Stimulated activated CD4-positive, alpha-beta T cell treated with anti-CD3 and anti-CD28 coated beads, Interleukin-1b, Interleukin-23, amount 100 ng/mL, for 24 hours (primary cell): ENCODE measurements around the gene AIP.
A peak's percentile ranks its signal among the peaks of the same experiment; 100 is the strongest.
"Not testable (repeated sequence)": the region's sequence is repeated elsewhere in the genome, so short reads cannot be mapped to it uniquely, and the experiment has no call there.

Source experiments
- DNase-seq, 4 experiments: peaks; one replicate each; pipeline ENCODE4 v3.0.0-alpha.2; 2020; ENCODE audit warnings: low read depth in 4 of 4, low spot score in 1 of 4

AIP gene

DNA sequence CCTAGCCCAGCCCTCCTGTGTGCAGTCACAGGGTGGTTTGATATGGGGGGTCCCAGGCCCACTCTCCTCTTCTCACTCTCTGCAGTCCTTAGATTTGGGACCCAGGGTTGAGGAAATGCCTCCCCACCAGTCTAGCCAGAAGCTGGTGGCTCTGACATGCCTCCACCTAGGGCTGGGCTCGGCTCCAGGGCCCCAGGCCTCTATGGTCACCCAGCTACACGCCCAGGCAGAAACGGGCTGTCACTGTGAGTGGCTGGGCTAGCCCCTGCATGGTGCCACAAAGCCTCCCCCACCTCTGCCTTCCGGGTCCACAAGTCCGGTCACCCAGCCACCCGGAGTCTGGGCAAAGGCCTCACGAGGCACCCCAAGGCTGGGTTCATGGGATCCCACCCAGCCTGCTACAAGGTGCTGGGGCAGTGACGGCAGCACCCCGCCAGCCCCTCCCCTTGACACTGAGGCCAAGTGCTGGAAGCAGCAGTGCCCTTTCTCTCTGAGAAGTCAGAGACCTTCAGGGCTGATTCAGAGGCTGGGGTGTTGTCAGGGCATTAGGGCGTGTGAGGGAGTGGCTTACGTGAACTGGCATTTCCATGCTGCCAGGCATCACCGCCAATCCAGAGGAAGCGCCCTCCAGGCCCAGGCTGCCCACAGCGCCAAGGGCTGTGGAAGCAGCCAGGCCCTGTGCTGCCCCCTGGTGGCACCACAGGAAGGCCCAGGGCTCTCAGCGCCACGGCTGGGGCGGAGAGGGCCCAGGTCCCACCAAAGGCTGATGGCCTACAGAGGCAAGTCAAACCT, 23.0 kb downstream of the AIP start:
- peak; percentile 79 to 91 (median 86) for DNase-seq

DNA sequence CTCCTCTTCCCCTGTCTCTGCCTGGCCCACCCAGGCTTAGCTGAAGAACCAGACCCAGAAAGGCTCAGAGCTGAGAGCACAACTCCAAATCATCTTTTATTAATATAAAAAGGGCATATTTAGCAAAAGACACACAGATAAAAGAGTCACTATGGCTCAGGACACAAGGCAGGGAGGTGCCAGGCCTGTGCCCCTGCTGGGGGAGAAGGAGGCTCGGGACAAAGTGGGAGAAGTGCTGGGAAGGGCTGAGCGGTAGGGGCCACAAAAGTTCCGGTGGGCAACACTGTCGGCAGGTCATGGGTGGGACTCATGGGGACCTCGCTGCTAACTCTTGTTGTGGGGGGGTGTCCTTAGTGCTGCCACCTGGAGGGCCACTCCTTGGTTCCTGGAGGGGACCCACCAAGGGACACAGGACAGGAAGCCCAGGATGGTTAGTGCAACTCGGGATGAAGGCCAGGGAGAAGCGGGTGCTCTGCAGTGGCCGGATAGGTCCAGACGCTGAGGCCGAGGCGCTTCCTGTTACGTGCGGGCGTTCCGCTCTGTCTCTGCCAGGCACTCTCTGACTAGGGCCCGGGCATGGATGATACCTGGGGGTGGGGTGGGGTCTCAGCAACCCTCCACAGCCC, 23.7 kb downstream of the AIP start:
- DNase-seq, result no peak

DNA sequence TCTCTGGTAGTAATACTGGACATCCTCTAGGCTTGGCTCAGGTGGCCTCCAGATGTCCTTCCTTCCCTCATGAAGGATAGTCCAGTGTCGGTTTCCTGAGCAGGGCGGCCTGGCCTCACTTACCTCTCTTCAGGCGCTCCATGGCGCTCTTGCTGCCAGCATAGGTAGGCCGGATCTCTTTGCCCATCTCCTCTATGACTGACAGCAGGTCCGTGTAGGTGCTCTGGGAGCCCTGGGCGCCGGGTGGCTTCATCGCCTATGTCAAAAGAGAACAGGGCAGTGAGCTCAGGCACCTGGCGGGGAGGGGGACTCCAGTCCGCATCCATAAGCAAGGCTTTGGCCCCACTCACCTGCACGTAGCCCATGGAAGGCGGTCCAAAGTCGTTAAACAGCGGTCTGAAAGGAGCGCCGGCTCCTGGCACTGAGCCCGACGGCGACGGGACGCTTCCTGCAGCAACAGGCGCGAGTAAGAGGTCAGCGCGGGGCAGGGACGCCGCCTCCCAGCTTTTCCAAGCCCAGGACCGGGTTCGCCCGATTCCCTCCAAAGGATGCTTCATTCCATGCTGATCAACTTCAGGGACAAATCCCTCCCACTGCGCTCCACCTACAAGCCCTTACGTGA, 24.5 kb downstream of the AIP start:
- DNase-seq, result no peak

DNA sequence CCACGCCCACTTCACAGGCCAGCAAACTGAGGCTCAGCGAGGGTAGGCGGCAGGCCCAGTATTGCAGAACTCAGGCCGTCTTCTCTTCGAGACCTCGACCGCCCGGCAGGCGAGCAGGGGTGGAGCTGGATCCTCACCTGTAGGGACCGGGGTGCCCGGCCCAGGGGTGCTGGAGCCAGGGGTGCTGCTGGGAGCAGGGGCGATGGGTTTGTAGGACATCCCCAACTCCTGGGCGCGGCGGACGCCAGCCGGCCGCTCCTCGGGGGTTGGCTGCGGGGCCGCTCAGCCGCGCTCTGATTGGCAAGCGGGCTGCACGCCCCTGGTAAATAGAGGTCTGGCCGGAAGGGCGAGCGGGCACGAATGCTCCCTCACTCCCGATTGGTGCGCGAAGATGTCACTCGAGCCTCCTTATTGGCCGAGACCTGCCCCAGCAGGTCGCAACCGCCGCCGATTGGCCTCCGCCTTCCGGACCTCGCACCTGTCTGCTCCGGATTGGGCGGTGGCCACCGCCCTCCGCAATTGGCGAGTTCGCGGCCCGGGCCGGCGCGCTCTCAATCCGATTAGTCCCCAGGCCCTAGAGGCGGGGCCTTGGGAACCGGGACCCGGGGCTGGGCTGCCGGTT, 25.1 kb downstream of the AIP start, which contains the start of gene CDK2AP2:
Gene CDK2AP2 (minus strand): TSS at position 299 of the 622 bp plus-strand sequence. CDS start 80 bp downstream, at position 219.
- DNase-seq, result peak; percentile 94 to 98 (median 96)

DNA sequence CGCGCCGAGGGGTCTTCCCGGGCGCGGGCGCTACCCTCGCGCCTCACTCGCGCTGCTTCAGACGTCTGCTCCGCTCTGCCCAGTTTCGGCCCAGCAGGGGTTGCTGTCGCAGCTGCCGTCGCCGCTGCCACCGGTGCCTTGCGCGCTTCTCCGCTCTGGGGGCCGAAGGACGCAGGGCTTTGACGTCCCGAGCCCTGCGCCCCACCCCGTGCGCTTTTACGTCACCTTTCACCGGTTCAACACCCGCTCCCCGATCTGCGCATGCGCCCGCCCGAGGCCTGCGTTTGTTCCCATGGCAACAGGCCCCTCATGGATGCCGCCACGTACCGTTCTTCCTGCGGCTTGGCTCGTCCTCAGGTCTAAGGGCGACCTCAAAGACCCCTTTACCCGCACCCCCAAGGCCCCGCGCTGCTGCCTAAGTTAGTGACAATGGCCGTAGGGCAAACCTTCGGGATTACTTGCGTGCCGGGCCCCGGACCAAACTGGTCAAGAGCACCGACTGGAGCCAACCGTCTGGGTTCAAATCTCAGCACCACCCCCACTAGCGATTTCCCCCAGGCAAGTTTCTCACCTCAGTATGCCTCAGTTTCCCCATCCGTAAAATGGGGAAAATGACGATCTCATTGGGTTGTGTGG, 25.8 kb downstream of the AIP start:
- DNase-seq, result peak; percentile 99 to 100 (median 99)

DNA sequence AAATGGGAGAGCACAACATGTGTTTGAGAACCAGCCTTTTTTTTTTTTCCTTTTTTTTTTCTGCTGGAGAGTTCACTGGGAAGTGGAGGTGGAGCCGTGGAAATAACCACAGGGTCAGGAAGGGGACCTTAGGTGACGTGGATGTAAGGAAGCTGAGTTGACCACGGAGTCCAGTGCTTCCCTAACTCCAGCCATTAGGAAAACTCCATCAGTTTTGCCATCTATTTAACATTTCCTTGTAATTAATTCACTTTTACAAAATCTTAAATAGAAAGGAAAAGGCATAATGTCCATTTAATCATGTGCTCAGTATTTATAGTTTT, 27.2 kb downstream of the AIP start:
- no peak for DNase-seq

DNA sequence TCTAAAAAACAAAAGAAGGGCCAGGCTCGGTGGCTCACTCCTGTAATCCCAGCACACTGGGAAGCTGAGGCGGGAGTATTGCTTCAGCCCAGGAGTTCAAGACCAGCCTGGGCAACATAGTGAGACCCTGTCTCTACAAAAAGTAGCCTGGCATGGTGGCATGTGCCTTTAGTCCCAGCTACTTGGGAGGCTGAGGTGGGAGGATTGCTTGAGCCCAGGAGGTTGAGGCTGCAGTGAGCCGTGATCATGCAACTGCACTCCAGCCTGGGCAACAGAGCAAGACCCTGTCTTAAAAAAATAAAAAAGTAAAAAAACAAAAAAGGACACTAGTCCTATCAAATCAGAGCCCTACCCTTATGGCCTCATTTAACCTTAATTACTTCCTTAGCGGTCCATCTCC, 28.7 kb downstream of the AIP start:
- not testable (repeated sequence) for DNase-seq

DNA sequence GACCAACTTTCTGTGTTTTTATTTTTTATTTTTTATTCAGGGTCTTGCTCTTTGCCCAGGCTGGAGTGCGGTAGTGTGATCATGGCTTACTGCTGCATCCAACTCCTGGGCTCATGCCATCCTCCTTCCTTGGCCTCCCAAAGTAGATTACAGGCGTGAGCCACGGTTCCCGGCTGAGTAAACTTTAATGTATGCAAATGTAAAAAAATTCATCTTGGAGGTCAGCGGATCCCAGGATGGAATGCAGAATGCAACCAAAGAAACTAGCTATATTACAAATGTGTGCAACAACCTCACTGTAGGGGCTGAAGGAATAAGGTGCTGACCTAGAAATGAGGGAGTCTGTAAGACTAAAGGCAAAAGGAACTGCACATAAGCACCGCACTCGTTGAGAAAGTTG, 31.3 kb downstream of the AIP start:
- DNase-seq, result no peak

DNA sequence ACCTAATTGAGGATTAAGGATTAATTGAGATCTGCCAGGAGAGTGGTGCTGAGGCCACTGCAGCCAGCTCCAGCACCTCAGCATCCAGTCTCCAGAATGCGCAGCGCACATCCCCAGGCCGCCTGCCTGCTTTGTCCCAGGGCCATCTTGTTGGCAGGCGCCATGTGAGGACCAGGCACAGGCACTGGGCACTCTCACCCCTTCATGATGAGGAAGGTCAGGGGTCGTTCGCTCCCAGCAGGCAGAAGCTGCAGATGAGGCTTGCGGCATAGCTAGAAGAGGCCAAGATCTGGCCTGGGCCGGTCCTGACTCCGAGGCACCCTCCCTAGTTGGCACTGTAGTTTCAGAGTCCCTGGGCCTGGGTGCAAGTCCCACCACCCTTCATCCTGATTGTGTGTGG, 34.0 kb downstream of the AIP start:
- no peak for DNase-seq

DNA sequence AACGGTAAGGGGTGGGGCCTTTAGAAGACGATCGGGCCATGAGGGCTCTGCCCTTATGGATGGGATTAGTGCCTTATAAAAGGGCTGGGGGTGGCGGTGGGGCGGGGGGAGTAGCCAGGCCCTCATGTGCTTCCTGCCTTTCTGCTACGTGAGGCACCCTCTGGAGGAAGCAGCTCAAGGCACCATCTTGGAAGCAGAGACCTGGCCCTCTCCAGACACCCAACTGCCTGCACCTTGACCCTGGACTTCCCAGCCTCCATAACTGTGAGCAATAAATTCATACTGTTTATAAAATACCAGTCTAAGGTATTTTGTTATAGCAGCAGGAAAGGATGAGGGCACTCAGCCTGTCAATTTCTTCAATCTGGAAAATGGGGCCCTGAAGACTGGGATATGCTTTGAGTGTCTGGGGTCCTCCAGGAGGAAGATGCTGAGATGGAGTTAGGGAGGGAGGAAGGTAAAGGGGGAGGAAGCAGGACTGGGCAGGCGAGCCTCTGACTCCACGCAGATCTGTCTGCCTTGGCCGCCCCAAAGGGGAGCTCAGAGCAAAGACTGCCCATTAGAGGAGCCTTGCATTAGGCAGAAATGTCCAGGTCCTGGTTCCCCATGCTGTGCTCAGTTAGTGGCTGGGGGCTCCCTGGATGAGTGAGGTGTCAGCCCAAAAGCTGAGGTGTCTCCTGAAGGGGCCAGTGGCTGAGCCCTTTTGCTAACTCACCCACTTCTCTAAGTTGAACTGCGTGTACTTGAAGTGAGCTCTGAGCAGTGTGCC, 35.1 kb downstream of the AIP start:
- no peak for DNase-seq

DNA sequence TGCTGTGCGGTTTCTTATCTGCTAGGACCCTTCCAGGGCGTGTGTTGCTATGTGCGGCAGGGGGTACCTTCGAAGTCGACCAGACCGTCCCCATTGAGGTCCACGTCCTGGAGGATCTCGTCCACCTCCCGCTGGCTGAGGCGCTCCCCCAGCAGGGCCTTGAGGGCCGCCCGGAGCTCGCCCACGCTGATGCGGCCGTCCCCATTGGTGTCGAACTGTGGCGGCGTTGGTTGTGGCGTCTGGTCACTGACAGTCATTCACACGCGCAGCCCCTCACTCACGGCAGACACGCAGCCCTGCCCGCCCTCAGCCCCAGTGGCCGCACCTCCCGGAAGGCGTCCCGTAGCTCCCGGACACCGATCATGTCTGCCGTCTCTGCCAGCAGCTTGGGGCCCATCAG, 36.9 kb downstream of the AIP start:
- DNase-seq, result no peak

DNA sequence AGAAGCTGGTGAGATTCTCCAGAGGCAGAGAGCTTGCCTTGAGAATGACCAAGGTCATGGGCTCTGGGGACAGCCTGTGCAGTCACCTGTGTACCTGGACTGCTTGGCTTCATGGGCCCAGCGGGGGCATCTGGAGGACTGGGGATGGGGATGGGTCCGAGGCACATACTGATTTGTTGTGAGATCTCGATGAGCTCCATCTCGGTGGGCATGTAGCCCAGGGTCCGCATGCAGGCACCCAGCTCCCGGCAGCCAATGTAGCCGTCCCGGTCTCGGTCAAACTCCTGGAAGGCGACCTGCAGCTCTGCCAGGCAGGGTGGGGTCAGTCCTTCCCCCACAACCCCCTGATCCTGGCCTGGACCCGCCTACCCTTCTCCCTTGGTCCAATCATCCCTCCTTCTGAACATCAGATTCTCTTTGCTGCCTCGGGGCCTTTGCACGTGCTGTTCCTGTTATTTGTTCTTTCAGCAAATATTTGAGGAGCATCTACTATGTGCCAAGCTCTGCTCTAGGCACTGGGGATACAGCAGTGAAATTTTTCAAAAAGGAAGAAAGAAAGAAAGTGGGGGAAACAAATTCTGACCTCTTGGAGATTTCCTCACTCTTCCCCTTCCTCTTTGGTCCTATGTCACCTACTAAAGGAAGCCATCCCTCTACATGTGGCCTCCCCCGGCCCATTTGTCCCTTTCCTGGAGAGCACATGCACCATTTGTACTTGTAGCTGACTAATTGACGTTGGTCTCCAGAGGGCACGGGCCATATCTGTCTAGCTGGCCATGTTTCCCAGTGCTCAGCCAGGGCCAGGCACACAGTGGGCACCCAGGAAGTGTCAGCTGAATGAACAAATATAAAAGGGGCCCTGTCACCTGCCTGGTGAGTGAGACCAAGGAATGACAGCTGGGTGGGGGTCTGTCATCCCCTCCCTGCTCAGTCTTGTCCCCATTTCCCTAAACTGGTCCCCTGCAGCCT, 38.3 kb downstream of the AIP start:
- no peak for DNase-seq

DNA sequence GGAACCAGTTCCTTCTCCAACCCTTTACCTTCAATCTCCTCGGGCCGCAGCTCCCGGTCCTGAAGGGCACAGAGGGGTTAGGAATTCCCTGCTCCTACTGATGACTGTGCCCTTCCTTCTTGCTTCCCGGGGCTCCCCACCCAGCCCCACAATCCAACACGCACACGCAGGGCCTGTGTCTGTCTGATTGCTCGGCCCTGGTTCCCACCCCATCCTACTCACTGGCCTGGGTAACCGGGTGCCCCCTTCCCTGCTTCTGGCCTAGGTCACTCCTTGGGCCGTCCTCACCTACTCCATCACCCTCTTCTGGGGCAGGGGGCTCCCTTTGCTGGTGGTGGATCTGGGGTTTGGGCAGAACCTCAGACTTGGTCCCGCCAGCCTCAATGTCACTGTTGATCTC, 39.1 kb downstream of the AIP start:
- DNase-seq, result no peak

DNA sequence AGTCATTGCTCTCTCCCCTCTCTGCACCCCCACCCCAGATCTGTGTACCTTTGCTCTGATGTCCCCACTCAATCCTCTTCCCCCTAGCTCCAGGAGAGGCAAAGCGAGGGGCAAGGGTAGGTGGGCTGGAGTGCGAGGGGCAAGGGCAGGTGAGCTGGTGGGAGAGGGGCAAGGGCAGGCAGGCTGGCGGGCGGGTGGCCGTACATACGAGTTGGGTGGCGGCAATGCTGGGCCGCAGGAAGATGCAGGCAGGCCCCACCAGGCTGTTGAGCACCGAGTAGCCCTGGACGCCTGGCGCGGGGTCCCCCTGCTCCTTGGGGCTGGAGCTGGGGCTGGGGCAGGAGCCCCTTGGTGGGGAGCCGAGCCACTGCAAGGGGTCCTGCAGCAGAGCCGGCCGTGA, 39.5 kb downstream of the AIP start:
- DNase-seq, result no peak

DNA sequence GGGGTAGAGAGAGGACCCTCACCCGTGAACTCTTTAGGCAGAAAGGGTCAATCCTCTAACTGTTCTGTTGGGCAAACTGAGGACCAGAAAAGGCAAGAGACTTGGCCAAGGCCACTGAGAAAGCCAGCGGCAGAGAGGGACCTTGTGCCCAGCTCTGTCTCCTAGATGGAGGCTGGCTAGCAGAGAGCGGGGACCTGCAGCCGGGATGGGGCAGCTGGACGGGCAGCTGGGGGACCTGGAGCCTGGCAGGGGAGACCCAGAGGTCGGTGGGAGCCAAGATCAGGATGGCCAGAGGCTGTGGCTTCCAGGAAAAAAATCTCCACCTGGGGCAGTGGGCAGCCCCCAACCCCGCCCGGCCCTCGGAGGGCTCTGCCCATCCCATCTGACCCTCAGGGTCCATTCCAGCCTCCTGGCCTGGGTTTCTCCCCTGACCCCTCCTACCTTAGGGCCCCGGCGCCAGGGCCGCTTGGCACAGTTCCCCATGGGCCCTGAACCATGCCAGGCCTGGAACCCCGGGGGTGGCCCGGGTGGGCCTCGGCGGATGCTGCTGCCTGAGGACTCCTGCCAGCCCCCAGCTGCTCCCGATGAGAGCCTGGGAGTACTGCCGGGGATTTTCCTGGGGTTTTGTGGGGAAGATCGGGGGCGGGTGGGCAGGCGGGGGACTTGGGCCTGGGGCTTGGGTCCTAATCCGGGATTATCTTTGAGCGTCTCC, 40.2 kb downstream of the AIP start, which contains the start of gene CABP2:
Gene CABP2 (minus strand): TSS at position 603 of the 712 bp plus-strand sequence. CDS start 120 bp downstream, at position 483.
- no peak for DNase-seq

DNA sequence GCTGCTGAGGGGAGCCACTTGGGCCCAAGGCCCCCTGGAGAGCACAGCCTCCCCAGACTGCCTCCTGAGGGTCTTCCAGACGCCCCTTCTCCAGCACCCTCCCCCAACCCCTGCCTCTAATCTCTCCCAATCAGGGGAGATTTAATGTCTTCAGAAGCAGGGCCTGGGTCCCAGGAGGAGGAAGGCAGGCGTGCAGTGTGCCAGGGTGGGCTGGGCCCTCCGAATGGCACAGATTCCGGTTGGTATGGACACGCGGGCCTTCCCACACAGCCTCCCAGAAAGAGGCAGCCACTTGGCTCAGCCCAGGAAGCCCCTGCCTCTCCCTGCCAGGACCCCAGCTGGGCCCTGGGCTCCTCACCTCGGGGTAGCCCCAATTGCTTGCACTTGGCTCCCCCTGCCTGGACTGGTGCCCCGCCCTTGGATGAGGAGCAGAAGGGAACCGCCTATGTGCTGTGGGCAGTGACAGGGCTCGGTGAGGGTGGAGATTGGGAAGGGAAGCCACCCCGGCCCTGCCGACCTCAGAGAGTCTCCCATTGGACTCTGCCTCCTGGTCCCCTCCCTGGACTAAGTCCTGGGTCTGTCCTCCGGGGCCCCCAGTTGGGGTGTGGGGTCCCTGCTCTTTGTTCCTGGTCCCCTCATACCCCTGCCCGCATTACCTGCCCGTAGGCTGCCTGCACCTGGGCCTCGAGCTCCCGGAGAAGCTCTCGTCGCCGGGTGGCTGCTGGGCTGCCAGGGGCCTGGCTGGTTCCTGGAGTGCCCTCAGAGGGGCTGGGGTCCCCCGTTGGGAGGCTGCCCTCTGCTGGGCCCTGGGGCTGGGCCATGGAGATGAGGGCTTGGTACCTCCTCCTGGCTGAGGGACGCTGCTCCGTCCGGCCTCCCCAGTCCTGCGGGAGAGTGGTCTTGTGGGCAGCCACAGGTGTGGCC, 41.0 kb downstream of the AIP start:
- no peak for DNase-seq

DNA sequence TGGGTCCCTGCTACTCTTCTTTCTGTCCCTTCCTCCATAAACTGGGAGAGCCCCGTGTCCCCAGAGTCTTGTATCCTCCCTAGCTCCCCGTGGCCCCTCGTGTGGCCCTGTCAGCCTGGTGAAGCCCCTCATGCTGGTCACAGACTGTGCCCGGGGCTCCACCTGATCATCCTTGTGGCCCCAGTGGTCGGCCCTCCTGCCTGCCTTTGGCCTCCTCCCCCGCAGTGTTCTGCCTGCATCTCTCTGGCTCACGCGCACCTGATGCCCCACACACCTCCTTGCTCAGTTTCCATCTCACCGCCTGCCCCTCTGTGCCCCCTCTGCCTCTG, 41.6 kb downstream of the AIP start:
- DNase-seq, result no peak
